Astrocyte (in vitro differentiated cells and primary cell): ENCODE measurements around the gene SLC8A2.

ENCODE experiments used
- EZH2 ChIP-seq: IDR thresholded peaks from 2 replicates; pipeline ENCODE4 v1.6.1; 2012; ENCODE audit warnings: mild to moderate bottlenecking, low read length, inconsistent platforms; ENCODE audit not compliant: insufficient read depth
- TF ChIP-seq, protein P1 (sequence below): IDR thresholded peaks from 2 replicates; pipeline ENCODE4 v1.5.1; 2011; ENCODE audit warnings: low read depth, mild to moderate bottlenecking, inconsistent platforms, low read length, moderate library complexity; ENCODE audit not compliant: insufficient read depth

DNA sequence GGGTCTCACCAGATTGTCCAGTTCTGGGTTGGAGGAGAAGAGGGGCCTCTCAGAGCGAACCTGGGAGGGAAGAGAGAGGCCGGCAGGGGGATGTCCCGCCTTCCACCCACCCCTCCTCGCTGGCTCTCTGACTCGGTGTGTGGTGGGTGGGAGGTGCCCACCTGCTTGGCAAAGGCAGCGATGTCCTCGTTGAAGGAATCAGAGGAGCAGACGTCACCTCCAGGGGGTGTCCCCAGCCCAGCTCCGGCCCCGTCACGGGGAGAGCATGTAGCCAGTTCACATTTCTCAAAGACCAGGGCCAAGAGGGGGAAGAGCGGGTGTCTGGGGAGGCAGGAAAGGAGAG lies 55.1 kb downstream of the SLC8A2 start:
- TF ChIP-seq, protein P1, sequence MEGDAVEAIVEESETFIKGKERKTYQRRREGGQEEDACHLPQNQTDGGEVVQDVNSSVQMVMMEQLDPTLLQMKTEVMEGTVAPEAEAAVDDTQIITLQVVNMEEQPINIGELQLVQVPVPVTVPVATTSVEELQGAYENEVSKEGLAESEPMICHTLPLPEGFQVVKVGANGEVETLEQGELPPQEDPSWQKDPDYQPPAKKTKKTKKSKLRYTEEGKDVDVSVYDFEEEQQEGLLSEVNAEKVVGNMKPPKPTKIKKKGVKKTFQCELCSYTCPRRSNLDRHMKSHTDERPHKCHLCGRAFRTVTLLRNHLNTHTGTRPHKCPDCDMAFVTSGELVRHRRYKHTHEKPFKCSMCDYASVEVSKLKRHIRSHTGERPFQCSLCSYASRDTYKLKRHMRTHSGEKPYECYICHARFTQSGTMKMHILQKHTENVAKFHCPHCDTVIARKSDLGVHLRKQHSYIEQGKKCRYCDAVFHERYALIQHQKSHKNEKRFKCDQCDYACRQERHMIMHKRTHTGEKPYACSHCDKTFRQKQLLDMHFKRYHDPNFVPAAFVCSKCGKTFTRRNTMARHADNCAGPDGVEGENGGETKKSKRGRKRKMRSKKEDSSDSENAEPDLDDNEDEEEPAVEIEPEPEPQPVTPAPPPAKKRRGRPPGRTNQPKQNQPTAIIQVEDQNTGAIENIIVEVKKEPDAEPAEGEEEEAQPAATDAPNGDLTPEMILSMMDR = no peak
- no peak for TF ChIP-seq EZH2
